ENCODE measurements around the gene CCND1.

CCND1 gene

GRCh38 chr11:69662021-69662698 lies 21.2 kb downstream of the CCND1 start:
- no peak for TF ChIP-seq CTCF (IDR thresholded peaks at IDR 0.05; ENCODE audit: insufficient read depth, low read depth, low read length, missing control alignments)
- H3K4me3 ChIP-seq (ENCODE audit: low read depth, low read length): no peak overlapping the region
- no peak for DNase-seq (ENCODE audit: low read depth)

- H3K4me3 ChIP-seq (ENCODE audit: low read depth, low read length): no peak overlapping the region
- DNase-seq (ENCODE audit: low read depth): no peak
- no peak for TF ChIP-seq CTCF (IDR thresholded peaks at IDR 0.05; ENCODE audit: insufficient read depth, low read depth, low read length, missing control alignments)
Measured at GRCh38 chr11:69662806-69663205, 21.9 kb downstream of the CCND1 start.

- TF ChIP-seq CTCF (IDR thresholded peaks at IDR 0.05; ENCODE audit: insufficient read depth, low read depth, low read length, missing control alignments): no peak
- DNase-seq (ENCODE audit: low read depth): no peak
- no peak overlapping the region for H3K4me3 ChIP-seq (ENCODE audit: low read depth, low read length)
Measured at GRCh38 chr11:69663326-69663725, 22.4 kb downstream of the CCND1 start.

GRCh38 chr11:69664103-69664775 lies 23.3 kb downstream of the CCND1 start:
- DNase-seq (ENCODE audit: low read depth): no peak
- H3K4me3 ChIP-seq (ENCODE audit: low read depth, low read length): no peak overlapping the region
- TF ChIP-seq CTCF (IDR thresholded peaks at IDR 0.05; ENCODE audit: insufficient read depth, low read depth, low read length, missing control alignments): no peak

GRCh38 chr11:69664901-69665300 lies 23.9 kb downstream of the CCND1 start:
- DNase-seq (ENCODE audit: low read depth): no peak
- no peak for TF ChIP-seq CTCF (IDR thresholded peaks at IDR 0.05; ENCODE audit: insufficient read depth, low read depth, low read length, missing control alignments)
- H3K4me3 ChIP-seq (ENCODE audit: low read depth, low read length): no peak overlapping the region

GRCh38 chr11:69665669-69666068 lies 24.7 kb downstream of the CCND1 start:
- DNase-seq (ENCODE audit: low read depth): no peak
- no peak for TF ChIP-seq CTCF (IDR thresholded peaks at IDR 0.05; ENCODE audit: insufficient read depth, low read depth, low read length, missing control alignments)
- H3K4me3 ChIP-seq (ENCODE audit: low read depth, low read length): no peak overlapping the region
